Ovary (tissue), 3 donors: Measurements from ENCODE around the gene FAH.

Experiments used
- CTCF ChIP-seq, 3 donors: fragments of 450-650 bp in 2 of 3; fragments of 200-600 bp in 1 of 3; IDR thresholded peaks; one replicate each; pipeline versions ENCODE4 v1.5.1 to v1.8.0; 2016 to 2022; ENCODE audit warnings: antibody characterized with exemption in 3 of 3, mild to moderate bottlenecking in 1 of 3
- EP300 ChIP-seq: sonication (generic); formaldehyde crosslinking; IDR thresholded peaks from one replicate; pipeline ENCODE4 v1.6.1; 2017; ENCODE audit warnings: antibody characterized with exemption
- POLR2A ChIP-seq: fragments of 450-650 bp; IDR thresholded peaks from one replicate; pipeline ENCODE4 v1.6.1; 2017; ENCODE audit warnings: antibody characterized with exemption, mild to moderate bottlenecking, moderate library complexity
- donor health status: DM: no; HTN: no; CAD: no.

GRCh38 chr15:80173022-80173759, 20.4 kb downstream of the FAH start:
- peak; percentile 26 to 63 (median 36) for TF ChIP-seq CTCF (IDR thresholded peaks at IDR 0.05)
- no peak for TF ChIP-seq POLR2A
- TF ChIP-seq EP300 = no peak
